HG03139 (cell line): ENCODE results near the gene FBXW9.
"Not testable (repeated sequence)": the region's sequence is repeated elsewhere in the genome, so short reads cannot be mapped to it uniquely, and the experiment has no call there.

Experiments used
- ATAC-seq: cut with Tn5 transposase; IDR thresholded peaks from one replicate; pipeline ENCODE4 v1.9.1; 2021; ENCODE audit not compliant: unreplicated experiment

FBXW9 gene

DNA sequence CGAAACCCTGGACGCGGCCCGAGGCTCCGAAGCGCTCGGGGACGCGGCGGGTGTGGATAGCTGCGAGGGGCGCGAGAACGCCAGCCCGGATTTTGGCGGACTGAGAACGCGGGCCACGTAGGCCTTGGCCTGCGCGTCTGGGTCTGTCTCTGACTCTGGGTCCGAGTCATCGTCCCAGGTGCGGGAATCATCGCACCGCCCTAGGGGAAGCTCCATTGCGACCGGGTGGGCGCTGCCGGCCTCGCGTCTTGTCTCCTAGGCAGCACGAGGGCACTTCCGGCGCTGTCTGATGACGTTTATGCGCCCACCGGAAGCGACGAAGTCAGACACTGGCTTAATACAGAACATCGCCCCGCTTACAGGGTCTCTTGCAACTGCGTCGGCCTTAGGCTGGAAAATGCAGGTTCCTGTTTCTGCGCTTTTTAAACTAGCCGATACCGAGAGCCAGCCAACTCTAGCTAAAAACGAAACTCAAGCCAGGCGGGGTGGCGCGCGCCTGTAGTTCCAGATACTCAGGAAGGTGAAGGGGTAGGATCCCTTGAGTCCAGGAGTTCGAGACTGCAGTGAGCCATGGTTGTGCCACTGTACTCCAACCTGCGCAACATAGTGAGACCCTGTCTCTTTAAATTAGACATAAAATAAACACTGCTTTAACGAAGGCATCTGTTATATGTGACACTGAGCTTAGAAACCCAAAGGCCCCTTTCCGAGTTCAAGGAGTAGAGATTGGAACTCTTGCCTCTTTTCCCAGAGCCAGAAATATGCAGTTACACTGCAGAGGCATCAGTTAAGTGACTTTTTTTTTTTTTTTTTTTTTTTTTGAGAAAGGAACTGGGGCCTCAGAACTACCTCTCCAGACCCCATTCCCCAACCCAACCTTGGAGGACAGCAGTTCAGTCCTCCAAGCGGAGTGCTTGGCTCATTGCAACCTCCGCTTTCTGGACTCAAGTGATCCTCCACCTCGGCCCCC lies at the start of gene FBXW9:
TSS of gene FBXW9 (minus strand) at position 266 of the 970 bp plus-strand sequence. CDS start at position 216, 50 bp downstream.
- peak; percentile 62 for ATAC-seq

DNA sequence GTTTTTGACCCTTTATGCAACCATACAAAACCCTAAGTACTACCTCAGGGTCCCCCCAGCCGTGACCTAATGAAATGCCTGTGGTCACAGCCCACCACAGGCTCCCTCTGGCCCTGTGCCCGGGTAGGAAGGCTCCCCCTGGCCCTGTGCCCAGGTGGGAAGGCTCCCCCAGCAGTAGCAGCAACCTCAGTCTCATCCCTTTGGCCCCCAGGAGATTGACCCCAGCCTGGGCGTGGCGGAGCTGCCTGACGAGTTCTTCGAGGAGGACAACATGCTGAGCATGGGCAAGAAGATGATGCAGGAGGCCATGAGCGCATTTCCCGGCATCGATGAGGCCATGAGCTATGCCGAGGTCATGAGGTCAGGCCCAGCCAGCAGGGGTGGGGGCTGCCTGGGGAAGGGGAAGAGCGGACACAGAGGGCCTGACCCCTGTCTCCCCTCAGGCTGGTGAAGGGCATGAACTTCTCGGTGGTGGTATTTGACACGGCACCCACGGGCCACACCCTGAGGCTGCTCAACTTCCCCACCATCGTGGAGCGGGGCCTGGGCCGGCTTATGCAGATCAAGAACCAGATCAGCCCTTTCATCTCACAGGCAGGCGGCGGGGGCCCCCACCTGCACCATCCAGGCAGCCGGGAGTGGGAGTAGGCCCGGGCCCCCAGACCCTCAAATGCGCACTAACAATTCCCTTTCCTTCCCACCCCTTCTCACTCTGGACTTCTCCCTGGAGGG lies 48.9 kb upstream of the FBXW9 start:
- ATAC-seq = no peak

DNA sequence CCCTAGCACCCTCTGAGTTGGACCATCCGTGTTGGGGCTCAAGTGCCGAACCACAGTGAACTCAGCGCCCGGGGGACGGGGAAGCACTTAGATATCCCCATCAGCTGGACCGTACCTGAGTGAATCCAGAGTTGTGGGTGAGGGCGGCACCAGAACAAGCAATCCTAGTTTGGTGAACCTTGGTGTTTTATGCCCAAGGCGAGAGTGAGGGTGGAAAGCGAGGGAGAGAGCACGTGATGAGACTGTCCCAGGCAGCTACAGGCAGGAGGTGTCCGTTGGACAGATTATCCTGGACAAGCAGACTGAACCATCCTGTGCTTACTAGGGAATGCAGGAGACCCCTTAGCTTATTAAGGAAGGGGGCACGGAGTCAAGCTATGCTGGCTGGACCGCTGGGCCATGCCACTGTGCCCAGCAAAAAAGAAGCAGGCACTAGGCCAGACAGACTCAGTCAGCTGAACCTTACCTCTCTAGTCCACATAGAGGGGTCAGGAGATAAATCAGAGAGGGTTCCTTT lies 41.5 kb upstream of the FBXW9 start:
- no peak for ATAC-seq

DNA sequence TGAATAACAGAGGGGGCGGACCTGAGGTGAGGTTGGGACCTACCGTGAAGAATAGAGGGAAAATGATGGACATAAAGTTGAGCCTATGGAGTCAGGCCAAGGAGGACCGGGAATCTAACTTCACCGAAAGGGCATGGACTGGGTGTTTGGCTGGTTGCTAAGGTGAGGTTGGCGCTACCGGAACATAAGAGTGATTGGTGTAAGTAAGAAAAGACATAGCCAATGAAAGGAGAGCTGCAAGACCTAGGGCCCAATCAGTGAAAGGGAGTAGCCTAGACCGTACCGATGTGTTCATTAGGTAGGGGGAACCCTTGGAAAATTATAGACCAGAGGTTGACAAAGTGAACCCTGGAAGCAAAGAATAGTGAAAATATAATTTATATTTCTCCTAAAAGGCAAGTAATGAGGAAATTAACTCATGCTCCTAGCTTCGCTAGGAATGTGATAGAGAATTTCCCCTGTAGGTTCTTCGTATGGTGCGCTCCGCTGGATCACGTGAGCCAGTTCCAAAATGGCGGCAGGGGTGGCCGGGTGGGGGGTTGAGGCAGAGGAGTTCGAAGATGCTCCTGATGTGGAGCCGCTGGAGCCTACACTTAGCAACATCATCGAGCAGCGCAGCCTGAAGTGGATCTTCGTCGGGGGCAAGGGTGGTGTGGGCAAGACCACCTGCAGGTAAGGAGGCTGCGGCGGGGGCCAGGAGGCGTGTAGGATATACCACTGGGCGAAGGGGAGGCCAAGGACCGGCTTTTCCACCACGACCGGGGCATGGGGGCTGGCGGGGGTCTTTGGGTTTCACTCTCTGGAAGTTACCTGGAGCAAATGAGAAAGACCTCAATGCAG lies 40.8 kb upstream of the FBXW9 start, which contains the start of gene GET3:
TSS of gene GET3 (plus strand) at position 503 of the 840 bp plus-strand sequence. CDS start at position 512, 9 bp downstream.
- ATAC-seq = peak; percentile 63

DNA sequence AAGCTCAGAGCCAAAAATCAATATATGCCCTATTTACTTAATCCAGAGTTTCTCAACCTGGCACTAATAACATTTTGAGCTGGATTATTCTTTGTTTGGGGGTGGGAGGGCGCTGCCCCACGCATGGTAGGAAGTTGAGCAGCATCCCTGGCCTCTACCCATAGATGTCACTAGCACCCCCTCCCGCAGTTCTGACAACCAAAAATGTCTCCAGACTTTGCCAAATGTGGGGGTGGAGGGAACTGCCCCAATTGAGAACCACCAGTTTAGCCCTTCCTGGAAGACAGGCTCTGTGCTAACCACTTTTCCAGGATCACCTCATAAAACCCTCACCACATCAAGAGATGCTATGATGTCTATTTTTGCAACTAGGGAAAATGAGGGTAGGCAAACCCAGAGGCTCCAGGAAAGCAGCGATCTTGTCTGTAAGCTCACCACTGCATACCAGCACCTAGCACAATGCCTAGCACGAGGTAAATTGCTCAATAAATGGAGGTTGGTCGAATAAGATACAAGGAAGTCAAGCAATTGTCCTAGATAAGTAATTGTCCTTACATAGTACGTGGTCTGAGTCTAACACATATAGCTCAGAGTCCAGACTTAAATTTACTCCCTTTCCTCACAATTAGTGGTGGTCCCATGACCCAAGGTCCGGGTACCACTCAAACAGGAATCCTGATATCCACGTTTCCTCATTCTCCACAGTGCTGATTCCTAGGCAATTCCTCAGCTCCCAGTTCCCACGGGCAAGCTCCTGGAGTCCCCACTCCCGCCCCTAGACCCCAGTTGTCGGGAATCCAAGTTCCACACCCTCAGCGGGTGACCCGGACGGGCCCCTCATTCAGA lies 37.2 kb upstream of the FBXW9 start:
- no peak for ATAC-seq

DNA sequence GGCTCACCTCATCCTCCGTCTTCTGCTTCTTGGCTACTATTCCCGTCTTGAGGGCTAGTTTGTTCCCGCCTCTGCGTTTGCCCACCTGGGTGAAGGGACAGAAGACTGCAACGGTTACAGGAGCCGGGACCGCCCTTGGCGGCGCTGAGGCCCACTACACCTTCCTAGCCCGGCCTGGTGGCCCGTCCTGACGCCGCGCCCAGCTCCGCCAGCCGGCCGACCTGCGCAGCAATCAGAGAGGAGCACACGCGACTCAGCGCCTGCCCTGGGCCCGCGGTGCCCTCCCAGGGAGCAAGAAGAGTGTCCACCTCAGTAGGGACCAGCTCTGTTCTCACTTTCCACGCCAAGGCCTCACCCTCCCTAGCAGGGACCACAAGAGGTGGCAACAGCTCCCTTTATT lies 34.9 kb upstream of the FBXW9 start:
- ATAC-seq = no peak

DNA sequence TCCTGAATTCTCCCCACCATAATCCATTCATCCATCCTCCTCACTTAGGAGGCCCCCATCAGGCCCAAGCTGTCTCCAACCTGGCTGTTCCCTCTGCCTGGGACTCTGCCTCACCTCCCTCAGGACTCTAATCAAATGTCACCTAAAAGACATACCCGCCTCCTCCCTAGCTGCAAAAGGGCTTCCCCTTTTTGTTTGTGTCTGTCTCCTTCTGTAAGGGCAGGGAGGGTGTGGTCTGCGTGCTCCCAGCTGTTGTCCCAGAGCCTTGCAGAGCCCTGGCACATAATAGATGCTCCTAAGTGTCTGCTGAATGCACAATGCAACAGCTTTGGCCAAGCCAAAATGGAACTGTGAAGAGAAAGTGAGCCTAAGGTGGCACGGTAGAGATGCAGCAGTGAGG lies 33.6 kb upstream of the FBXW9 start:
- ATAC-seq = no peak

DNA sequence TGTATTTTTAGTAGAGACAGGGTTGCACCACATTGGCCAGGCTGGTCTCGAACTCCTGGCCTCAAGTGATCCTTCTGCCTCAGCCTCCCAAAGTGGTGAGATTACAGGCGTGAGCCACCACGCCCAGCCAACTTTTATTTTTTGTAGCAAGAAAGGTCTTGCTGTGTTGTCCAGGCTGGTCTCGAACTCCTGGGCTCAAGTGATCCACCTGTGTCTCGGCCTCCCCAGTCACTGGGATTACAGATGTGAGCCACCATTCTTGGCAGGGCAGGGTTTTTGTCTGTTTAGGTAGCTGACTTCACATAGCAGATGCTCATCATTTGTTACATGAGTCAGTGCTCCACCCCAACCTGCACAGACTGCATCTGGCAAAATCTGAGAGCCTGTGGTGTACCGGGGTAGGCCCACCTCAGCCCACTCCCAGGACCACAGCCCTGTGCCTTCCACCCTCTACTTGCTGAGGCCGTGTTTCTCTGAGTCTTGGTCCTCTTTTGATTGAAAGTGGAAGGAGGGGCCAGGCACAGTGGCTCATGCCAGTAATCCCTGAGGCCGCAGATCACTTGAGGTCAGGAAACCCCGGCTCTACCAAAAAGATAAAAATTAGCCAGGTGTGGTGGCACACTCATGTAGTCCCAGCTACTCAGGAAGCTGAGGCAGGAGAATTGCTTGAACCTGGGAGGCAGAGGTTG lies 31.5 kb upstream of the FBXW9 start:
- no peak for ATAC-seq

DNA sequence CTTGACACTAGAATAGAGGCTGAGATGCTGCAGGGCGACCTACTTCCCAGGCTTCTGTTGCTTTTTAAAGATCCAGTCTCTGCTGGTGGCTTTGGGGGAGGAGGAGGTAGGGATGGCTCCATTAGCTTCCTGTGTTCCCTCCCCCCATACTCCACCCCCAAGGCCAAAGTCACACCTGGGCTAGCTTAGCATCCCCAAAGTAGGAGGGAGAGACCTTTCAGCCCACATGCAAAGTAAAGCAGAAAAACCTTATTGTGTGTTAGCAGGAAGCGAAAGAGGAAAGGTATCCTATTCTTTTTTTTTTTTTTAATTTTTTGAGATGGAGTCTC lies 30.5 kb upstream of the FBXW9 start:
- no peak for ATAC-seq

DNA sequence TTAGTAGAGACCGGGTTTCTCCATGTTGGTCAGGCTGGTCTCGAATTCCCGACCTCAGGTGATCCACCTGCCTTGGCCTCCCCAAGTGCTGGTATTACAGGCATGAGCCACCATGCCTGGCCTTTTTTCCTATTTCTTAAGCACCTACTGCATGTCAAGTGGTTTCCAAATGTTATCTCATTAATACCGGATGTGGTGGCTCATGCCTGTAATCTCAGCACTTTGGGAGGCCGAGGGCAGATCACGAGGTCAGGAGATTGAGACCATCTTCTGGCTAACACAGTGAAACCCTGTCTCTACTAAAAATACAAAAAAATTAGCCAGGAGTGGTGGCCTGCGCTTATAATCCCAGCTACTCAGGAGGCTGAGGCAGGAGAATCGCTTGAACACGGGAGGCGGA lies 29.2 kb upstream of the FBXW9 start:
- ATAC-seq = not testable (repeated sequence)

DNA sequence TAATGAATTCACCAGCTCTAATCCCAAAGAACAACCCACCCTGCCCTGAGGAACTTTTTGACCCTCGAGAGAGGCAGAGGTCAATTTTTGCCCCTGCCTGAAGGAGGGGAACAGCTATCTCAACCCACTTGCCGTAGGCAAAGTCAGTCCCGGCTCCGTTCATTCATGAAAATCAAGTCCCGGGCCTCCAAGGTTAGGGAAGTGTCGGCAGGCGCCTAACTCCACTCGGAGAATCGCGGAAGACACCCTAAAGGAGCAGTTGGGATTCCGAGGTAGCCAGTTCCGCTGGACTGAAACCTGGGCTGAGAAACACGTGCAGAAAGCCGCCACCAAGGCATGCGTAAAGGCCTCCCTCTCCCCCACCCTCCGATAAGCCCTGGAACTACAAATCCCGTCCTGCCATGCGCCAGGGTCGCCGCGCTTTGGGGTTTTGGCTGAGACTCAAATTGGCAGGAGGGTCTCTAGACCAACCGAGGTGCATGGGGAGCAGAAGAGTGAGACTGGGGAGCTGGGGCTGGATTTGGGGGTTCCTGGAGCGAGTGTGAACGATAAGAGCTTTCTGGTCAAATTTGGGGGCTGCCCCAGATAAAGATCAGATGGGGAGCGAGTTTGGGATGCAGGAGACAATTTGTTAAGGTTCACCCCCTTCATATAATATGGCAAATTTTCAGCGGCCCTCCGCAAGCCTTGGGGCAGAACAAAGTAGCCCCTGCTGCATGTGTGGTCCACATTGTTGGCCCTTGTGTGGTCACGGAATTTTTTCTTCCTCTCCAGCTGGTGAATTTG lies 27.4 kb upstream of the FBXW9 start, which contains the start of gene TNPO2:
TSS of gene TNPO2 (minus strand) at position 292 of the 786 bp plus-strand sequence. CDS start 2,955 bp downstream, outside the sequence.
- no peak for ATAC-seq

DNA sequence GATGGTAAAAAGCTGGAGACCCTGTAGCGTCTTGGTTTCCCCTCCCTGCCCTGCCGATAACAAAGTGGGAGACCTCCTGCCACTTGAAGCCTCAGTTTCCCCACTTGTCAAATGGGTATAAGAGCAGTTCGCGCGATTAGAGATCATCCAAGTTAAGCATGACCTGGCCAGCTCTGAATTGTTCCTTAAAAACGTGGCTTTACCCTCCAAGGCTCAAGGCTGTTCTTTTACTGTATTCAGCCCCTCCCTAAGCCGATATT lies 26.9 kb upstream of the FBXW9 start:
- no peak for ATAC-seq

DNA sequence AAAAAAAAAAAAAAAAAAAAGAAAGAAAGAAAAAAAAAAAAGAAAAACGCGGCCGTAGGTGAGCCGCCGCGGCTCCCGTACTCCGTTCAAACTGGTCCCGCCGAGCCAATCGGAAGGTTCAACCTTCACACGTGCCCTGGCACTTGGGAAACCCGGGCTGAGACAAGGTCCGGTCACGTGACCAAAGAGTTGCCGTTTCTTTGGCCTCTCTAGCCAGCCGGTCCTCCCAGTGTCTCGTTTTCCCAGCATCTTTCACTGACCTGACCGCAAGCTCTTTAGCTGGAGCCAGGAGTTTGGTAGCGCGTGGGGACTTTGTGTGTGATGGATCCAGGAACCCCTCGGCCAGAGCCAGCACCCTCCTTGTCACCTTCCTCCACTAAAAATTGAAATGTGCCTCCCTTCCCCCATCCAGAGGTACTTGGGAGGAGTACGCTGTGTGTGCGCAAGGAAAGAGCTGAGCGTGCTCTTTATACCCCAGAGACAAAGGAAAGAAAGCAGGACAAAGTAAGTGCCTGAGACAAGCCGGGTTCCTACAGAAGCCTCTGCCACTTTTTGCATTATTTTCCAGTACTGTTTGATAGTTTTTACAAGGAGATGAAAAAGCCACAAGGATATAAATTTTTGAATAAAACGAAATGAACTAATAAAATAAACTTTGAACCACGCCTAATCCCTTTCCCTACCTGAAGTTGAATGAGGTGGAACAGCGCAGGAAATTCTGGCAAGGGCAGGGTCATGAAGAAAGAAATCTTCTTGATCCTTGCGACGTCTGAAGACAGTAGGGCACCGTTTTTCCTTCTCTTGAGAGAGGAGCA lies 26.3 kb upstream of the FBXW9 start:
- peak; percentile 64 for ATAC-seq

DNA sequence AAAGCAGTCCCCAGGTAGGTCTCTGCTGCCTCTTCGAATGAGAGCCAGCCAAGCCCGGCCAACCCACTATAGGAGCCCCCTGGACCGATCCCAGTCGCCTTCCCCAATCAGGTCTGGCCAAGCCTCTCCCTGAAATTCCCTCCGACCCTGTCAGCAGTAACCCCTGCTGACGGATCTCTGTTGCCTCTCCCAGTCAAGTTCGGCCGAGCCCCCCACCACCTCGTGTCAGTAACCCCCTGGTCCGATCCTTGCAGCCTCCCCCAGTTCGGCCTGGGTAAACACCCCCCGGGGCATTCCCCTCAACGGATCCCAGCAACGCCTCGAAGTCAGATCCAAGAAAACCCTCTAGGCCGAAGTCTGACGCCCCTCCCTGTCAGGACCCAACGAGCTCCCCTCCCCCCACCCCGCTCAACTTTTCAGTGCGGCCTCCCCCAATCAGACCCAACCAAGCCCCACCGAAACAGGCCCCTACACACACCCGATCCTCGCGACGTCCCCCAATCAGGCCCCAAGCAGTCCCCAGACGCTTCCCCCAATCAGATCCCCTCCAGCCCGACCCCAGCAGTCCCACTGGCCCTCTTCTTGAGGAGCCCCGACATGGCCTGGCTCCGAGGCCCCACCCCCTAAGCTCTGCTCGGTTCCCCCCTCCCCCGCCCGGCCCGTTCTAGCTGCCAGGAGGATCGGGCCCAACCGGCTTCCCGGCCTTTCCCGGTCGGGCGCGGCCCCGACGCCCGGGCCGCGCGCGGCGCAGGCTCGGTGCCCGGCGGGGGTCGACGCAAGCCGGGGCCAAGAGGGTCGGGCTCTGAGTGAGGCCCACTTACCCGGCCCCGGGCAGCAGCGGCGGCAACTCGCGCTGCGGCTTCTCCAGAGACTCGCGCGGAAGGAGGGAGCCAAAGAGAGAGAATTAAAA lies 25.5 kb upstream of the FBXW9 start:
- ATAC-seq = peak; percentile 6

DNA sequence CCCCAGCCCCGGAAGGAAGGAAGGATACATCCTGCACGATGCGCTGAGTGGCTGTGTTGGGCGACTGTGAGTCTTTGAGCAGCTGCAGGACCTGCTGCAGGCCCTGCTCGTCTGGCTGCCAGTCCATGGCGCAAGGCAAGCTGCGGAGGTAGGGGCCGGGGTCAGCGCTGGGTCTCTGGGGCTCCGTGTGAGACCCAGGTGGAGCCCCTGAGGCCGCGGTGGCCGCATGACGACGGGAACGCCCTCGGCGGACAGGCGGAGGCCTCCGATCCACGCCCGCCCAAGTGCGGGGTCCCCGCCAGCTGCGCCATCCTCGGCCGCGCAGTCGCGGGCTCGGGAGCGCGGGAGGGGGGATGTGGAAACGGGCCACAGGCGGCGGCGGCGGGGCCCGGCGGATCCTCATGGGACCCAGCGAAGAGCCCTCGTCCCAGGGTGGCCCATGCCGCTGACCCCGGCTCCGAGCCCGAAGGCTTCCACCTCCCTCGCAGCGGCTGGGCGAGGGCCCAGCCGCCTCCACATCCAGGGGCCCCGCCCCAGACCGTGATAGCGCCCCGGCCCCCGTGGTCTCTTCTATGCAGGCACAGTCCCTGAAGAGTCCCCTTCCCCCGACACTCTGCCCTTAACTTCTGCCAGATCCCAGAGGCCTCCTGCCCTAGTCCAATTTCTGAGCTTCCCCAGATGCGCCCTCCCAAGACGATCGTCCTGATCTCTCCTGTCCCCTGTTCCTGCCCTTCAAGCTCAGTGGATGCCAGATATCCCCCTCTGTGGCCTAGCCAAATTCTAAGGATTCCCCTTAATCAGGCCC lies 24.6 kb upstream of the FBXW9 start:
- no peak for ATAC-seq

DNA sequence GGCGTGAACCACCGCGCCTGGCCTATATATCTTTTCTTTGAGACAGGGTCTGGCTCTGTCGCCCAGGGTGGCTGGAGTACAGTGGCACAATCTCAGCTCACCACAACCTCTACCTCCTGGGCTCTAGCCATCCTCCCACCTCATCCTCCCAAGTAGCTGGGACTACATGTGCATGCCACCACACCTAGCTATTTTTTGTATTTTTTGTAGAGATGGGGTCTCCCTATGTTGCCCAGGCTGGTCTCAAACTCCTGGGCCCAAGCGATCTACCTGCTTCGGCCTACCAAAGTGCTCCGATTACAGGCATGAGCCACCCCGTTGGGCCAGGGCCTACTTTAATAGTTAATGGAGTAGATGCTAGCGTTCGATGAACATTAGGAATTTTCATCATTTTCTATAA lies 23.9 kb upstream of the FBXW9 start:
- no peak for ATAC-seq
